HG02981 (cell line): Measurements from ENCODE around the gene WNT3A.

Source experiments
- ATAC-seq: cut with Tn5 transposase; IDR thresholded peaks from one replicate; pipeline ENCODE4 v1.9.1; 2021; ENCODE audit warnings: mild to moderate bottlenecking, moderate library complexity; ENCODE audit not compliant: unreplicated experiment

WNT3A gene

DNA sequence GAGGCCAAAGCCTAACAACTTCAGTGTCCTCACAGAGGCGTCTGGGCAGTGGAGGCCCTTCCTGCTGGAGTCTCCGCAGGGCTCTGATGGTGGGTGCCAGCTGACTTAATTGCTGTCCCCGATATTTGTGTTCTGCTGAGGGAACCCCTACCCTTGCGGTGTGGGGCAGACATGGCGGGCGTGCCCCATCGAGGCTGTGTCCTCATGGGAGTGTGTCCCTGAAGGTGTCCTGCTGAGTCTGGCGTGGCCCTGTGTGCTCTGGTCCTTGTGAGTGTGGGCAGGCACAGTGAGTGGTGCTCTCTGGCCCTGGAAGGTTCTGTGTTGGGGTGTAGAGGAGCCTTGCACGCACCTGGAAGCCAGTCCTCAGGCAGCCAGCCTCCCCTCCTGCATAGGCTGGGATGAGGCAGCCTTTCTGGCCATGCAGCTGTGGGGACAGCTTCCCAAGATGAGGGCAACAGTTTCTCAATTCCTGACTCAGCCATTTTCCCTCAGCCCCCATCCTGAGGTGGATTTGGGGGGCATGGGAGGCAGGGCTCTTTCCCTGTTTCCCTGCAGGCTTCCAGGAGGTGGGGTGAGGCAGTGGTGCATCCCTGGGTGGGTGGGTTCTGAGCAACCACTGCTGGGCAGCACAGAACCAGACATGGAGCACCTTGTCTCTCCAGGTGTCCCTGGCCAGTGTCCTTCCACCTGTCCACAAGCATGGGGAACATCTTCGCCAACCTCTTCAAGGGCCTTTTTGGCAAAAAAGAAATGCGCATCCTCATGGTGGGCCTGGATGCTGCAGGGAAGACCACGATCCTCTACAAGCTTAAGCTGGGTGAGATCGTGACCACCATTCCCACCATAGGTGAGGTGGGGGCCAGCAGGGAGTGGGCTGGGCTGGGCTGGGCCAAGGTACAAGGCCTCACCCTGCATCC lies 89.9 kb downstream of the WNT3A start:
- no peak for ATAC-seq

DNA sequence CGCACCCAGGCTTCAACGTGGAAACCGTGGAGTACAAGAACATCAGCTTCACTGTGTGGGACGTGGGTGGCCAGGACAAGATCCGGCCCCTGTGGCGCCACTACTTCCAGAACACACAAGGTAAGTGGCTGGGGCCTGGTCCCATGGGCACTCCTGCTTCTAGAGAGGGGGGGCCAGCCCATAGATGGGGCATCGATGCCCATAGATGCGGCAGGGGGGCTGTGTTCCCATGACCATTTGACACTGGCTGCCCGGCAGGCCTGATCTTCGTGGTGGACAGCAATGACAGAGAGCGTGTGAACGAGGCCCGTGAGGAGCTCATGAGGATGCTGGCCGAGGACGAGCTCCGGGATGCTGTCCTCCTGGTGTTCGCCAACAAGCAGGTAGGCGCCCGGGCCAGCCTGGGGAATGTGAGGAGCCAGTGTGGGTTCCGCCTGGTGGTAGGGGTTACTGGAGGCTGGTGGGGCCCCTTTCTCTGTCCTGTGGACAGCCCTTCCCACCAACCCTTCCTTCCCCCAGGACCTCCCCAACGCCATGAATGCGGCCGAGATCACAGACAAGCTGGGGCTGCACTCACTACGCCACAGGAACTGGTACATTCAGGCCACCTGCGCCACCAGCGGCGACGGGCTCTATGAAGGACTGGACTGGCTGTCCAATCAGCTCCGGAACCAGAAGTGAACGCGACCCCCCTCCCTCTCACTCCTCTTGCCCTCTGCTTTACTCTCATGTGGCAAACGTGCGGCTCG lies 90.7 kb downstream of the WNT3A start:
- no peak for ATAC-seq

DNA sequence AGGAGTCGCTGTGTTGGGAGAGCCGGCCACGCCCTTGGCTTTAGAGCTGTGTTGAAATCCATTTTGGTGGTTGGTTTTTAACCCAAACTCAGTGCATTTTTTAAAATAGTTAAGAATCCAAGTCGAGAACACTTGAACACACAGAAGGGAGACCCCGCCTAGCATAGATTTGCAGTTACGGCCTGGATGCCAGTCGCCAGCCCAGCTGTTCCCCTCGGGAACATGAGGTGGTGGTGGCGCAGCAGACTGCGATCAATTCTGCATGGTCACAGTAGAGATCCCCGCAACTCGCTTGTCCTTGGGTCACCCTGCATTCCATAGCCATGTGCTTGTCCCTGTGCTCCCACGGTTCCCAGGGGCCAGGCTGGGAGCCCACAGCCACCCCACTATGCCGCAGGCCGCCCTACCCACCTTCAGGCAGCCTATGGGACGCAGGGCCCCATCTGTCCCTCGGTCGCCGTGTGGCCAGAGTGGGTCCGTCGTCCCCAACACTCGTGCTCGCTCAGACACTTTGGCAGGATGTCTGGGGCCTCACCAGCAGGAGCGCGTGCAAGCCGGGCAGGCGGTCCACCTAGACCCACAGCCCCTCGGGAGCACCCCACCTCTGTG lies 91.6 kb downstream of the WNT3A start:
- ATAC-seq = no peak

DNA sequence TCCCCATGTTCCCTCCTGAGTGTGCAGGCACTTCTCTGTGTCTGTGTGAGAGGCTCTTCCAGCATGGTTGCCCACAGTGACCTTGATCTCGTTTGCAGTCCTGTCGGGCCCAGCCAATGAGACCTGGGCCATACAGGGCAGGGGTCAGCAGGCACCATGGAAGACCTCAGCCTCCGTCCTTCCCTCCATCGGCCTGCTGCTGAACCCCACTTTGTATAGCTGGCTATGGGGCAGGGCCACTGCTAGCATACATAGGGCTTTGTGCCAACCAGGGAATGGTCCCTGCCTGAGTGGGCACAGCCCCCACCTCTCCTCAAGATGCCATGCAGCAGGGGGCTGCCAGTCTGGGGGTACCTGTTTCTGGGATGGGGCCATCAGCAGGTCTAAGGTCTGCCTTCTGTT lies 92.5 kb downstream of the WNT3A start:
- no peak for ATAC-seq

DNA sequence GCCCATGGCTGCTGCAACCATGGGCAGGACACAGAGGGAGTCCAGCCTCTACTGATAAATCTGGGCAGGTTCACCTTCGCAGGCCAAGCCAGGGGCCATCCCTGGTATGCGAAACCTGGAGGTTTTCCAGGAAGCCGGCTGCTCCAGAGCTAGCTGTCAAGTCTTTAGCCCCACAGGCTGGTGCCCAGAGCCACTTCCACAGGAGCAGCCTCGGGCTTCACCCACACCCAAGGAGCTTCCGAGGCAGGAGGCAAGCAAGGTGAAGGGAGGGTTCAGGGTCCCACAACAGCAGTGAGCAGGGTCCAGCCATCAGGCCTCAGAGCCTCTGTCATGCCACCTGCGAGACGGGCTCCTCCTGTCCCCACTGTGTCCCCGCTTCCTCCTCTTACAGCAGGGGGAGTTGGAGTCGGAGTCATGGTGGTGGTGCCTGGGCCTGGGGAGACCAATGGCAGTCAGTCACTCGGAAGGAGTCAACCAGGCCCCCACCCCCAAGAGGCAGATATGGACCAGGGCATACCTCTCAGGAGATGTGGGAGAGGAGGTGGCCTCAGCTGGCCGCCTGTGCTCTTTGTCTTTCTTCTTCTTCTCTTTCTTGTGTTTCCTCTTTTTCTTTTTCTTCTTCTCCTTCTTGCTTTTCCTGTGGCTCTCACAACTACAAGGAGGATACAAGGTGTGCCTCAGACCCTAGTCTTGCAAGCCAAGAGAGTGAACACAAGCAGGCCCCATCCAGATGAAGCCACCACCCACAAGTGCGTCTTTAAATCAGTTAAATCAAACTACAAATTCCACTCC lies 94.2 kb downstream of the WNT3A start:
- no peak for ATAC-seq

DNA sequence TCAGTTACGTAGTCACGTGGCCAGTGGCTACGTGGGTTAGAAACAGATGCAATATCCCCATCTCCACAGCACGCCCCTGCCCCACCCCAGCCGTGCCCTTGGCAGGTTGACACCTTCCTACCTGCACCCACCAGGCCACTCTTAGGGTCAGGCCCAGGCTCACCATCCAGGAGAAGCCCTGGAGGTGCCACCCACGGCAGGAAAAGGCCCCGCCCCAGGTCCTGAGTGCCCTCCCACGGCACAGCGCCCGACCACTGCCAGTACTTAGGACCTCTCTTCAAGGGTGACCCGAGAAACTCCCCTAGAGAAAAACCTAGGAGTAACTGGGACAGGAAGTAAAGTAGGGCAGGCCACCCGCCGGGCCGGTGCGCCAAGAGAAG lies 94.8 kb downstream of the WNT3A start:
- ATAC-seq = no peak

DNA sequence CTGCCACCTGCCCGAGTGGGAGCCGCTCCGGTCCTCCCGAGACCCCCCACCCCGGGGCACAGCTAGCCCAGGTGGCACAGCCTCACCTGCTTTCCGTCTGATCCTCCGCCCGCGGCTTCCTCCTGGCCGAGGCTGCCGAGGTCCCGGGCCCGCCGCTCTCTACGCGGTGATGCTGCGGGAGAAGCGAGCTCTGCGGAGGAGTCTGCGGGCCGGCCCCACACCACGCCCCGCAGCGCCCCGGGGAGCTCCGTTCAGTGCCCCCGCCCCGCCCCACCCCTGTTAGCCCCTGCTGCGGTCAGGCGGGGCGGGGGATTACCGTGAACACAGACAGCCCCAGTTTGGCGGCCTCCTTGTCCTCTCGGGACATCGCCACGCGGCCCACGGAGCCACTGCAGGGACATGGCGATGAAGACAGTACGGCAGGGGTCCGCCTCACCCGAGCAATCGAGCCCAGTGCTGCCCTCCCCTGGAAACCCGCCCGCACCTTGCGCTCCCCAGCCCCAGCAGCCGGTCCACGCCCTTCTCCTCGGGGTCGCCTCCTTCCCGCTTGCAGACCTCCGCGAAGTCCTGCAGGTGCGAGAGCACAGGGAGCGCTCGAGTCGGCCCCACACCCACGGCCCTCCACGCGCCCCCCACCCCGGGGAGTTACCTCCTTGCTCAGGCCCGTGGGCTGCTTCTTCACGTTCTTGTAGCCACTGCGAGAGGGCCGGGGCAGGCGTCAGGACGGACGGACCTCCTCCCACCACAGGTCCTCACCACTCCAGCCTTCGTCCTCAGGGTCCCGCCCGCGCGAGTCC lies 95.4 kb downstream of the WNT3A start:
- peak; percentile 20 for ATAC-seq

DNA sequence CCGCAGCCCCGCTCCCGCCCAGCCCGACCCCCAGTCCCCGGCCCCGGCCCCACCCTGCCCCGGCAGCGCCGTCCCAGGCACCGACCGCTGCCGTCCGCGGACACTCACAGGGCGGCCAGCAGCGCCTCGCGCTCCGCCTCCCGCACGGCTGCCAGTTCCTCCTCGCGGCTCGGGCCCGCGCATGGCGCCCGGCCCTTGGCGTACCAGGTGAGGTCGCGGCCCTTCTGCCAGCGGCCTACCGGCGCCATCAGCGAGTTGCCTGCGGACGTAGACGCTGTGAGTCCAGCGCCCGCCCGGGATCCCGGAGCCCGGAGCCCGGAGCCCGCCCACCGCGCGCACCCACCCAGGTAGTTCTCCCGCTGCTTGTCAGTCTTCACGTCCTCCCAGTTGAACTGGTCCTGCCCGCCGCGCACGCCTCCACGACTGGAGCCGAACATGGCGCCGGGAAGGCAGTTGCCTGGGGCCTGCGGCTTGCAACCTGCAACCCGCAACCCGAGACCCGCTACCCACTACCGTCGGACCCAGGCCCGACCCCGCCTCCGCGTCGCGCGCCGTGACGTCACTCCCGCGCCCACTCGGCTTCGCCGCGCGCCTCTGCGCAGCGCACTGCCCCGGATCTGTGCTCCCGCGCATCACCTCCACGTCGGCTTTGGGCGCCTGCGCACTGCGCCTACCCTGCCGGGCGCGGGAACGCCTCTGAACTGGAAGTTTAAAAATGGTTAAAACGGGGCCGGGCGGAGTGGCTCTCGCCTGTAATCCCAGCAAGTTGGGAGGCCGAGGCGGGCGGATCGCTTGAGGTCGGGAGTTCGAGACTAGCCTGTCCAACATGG lies 96.2 kb downstream of the WNT3A start, which contains the start of gene C1orf35:
C1orf35 (minus strand) TSS at position 535 of the 830 bp plus-strand sequence; CDS start at position 437, 98 bp downstream.
- ATAC-seq = peak; percentile 77

DNA sequence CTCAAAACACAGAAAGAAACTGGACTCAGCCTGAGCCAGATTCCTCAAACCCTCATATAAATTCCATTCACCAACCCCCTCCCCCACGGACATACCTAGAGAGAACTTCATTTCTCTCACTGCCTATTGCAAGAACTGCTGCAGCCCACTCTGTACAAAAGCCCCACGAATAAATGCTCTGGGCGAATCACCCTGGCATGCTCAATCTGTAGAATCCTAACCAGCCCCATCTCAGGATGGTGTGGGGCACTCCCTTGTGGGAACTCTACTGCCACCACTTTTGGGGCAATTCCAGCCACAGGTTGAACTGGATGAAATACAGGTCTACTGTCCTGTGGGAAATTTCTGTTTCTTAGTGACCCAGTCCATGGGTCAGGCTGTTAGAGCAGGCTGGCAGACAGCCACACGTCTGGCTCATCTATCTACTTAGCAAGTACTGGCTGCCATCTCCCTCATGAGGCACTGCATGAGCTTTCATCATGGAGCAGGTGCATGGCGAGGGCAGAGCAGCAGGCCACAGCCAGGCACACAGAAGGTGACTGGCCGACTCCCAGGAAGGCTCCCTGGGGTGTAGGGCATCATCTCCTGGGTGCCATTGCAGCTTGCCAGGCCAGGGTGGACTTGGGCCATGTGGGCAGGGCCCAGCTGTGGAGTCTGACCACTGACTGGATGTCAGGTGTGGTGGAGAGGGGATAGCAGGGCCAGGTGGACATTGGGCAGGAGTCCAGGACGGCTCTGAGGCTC lies 97.9 kb downstream of the WNT3A start:
- ATAC-seq = no peak

DNA sequence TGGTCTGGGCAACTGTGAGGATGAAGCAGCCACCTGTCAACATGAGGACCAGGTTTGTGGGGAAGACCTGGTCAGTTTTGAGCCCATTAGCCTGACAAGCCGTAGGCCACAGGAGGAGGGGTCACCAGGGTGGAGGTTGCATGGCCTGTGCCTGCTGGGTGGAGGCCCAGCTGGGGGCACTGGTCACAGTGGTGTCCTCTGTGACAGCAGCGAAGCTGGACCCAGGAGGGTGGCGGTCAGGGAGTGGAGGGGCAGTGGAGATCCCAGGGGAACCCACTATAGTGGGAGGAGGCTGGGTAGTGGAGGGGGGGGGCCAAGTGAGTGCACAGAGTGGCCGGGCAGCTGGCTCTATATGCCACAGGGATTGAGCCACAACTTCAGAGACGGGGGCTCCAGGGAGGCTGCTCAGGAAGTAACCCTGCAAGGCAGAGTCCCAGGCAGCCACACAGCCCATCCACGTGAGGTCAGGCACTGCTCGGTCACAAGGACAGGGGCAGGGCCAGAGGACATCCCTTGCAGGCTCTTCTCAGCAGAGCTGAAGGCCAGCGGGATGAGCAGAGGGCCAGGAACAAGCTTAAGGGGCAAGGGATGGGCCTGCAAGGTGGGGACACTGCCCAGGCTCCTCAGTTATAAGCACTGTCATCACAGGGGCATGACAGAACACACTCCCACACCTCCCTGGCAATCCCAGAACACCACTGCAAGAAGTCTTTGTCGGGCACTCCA lies 98.6 kb downstream of the WNT3A start:
- no peak for ATAC-seq

DNA sequence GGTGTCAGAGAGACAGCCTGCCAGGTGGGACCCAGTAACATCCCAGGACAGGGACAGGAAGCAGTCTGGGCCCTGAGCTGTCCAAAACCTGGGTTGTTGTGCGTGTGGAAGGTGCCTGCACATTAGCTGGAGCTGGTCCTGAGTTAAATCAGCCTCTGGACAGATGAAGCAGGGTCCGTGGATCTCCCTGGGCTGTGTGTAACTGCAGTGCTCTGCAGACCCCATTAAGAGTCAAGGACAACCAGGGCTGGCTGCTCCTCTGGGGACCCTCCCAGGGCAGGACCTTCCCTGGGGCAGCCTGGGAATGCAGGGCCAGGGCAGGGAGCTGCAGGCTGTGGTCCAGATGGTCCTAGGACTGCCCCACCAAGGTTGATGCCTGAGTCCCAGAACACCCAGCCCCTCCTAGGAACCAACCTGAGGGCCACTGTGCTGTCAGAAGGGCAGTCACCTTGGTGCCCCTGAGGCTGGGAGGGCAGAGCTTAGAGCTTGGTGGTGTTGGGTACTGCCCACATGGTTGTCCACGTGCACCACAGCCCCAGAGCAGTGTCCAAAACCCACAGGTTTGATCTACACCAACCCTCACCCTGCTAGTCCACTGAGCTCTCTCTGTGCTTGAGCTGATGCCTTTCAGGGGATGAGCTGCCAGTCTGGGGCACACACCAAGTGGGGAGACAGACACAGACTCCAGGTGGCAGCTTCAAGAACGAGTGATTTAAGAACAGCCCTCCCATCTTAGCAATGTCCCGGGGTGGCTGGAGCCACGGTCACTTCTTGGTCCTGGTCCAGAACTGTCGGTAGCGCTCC lies 99.4 kb downstream of the WNT3A start:
- ATAC-seq = no peak

DNA sequence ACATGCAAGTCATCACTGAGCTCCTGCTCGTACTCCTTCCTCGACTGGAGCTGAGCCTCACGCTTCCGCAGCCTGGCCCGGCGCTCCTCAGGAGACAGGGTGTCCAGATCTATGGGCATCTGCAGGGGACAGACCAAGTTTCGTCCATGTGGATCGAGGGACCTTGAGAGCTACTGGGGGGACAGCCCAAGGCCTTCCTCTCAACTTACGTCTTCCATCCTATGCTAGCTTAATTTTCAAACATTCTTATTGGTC lies 99.9 kb downstream of the WNT3A start:
- ATAC-seq = no peak

DNA sequence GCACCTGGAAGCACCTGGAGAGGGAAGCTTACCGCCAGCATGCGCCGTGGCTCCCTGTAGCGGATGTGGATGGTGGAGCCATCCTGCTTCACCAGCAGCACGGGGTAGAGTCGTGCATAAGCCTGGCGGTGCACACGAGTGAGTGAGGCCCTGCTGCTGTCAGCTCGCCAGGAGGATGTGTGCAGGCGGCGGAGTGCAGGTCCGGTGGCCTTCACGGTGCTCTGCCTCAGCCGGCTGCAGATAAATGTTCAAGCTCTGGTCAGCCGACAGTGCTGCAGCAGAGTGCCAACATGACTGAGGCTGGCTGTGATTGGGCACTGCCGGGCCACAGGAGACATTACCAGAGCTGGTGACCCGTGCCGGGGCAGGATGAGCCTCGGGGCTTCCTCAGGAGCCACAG lies 100.8 kb downstream of the WNT3A start:
- ATAC-seq = no peak

DNA sequence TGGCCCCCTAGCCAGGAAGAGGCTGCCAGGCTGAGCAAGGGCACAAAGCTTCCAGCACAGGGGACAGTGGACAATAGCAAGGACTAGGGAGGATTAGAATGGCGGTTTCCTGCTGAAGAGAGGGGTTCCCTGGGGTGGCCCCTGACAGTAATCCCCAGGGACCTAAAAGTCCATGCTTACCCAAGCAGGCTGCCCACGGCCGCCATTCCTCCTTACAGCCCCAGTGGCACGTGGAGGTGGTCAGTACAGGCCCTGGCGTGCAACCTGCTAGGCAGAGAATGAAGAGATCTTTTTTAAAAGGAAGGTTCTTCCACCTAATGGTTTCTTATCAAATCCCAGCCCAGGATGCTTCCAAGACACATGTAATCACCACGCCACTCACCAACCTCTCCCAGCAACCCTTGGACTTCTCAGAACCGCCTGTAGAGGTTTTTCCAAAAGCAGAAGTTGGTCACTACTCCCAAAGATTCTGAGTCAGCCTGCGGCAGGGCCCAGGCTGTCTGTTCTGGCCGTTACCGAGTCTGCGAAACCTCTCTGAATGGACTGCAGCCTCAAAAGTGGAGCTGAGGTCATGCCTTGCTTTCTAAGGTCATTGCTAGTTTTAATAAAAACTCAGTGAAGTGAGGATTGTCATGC lies 101.4 kb downstream of the WNT3A start:
- no peak for ATAC-seq

DNA sequence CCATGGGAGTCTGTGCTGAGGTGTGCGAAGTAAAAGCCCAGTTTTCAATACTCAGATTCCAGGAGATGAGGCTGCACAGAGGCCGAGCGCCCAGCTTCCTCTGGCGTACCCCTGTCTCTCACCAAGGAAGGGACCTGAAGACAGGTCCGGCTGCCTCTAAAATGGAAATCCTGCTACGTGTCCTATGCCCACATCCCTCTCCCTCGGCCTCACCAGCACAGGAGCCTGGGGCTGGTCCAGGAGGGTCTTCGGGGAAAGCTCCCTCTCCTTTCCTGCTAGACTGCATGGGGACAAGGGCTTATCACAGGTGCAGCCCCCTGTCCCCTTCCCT lies 101.9 kb downstream of the WNT3A start:
- ATAC-seq = peak; percentile 2

DNA sequence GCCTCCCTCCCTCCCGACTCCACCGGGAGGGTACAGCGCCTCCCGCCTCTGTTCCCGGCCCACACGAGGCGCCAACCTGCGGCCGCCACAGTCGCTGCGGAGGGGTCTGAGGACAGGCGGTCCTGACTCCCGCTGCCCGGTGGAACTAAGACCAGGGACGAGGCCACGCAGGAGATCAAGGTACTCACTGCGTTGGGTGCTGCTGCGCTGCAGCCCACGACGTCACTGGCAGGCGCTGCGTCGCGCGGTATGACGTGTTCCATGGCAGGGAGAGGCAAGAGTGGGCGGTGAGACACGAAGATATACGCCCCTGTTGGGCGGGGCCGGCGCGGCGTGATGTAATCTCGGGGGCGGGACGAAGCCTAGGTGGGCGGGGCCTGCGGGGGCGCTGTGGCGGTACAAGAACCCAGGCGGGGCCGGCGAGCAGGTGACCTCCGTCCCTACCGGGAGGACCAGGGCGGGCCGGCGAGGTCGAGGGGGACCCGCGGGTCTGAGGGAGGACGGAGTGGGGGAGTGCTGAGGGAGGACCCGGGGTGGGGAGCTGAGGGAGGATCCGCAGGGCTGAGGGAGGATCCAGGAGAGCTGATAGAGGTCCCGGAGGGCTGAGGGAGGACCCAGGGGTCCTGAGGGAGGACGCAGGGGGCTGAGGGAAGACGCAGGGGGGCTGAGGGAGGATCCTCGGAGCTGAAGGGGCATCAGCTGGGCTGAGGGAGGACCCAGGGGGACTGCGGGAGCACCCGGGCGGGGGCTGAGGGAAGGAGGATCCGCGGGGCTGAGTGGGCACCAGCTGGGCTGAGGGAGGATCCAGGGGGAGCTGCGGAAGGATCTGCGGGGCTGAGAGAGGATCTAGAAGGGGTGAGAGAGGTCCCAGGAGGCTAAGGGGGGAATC lies 102.5 kb downstream of the WNT3A start, which contains the start of gene MRPL55:
MRPL55 (minus strand) TSS at position 227 of the 889 bp plus-strand sequence. CDS start 1,039 bp downstream, outside the sequence.
- ATAC-seq = peak; percentile 92
